ENCODE data around the gene PARVG.

Gene PARVG

GRCh38 chr22:44136112-44136511 lies 44.6 kb upstream of the PARVG start:
- no peak overlapping the region for H3K4me3 ChIP-seq (ENCODE audit: low read depth, low read length)
- TF ChIP-seq CTCF (IDR thresholded peaks at IDR 0.05; ENCODE audit: low read depth, low read length): no peak
- in situ Hi-C loops (cut with HindIII; ENCODE audit: low sequenced_read_pairs): no loop called here
- DNase-seq (ENCODE audit: low read depth, low spot score): no peak

GRCh38 chr22:44136786-44137185 lies 43.9 kb upstream of the PARVG start:
- in situ Hi-C loops (cut with HindIII; ENCODE audit: low sequenced_read_pairs): no loop called here
- TF ChIP-seq CTCF (IDR thresholded peaks at IDR 0.05; ENCODE audit: low read depth, low read length): no peak
- no peak for DNase-seq (ENCODE audit: low read depth, low spot score)
- H3K4me3 ChIP-seq (ENCODE audit: low read depth, low read length): no peak overlapping the region

GRCh38 chr22:44137415-44137814 lies 43.3 kb upstream of the PARVG start:
- no peak for DNase-seq (ENCODE audit: low read depth, low spot score)
- in situ Hi-C loops (cut with HindIII; ENCODE audit: low sequenced_read_pairs): no loop called here
- H3K4me3 ChIP-seq (ENCODE audit: low read depth, low read length): no peak overlapping the region
- TF ChIP-seq CTCF (IDR thresholded peaks at IDR 0.05; ENCODE audit: low read depth, low read length): no peak

GRCh38 chr22:44139773-44140172 lies 41.0 kb upstream of the PARVG start:
- TF ChIP-seq CTCF (IDR thresholded peaks at IDR 0.05; ENCODE audit: low read depth, low read length): no peak

GRCh38 chr22:44142421-44143104 lies 38.2 kb upstream of the PARVG start:
- in situ Hi-C loops (cut with HindIII; ENCODE audit: low sequenced_read_pairs): no loop called here
- no peak for TF ChIP-seq CTCF (IDR thresholded peaks at IDR 0.05; ENCODE audit: low read depth, low read length)
- H3K4me3 ChIP-seq (ENCODE audit: low read depth, low read length): no peak overlapping the region
- no peak for DNase-seq (ENCODE audit: low read depth, low spot score)

More at GRCh38 chr22:44139773-44140172, 41.0 kb upstream of the PARVG start:
- no peak overlapping the region for H3K4me3 ChIP-seq (ENCODE audit: low read depth, low read length)
- DNase-seq (ENCODE audit: low read depth, low spot score): no peak
- in situ Hi-C loops (cut with HindIII; ENCODE audit: low sequenced_read_pairs): no loop called here

- in situ Hi-C loops (cut with HindIII; ENCODE audit: low sequenced_read_pairs): no loop called here
- no peak overlapping the region for H3K4me3 ChIP-seq (ENCODE audit: low read depth, low read length)
- TF ChIP-seq CTCF (IDR thresholded peaks at IDR 0.05; ENCODE audit: low read depth, low read length): no peak
- DNase-seq (ENCODE audit: low read depth, low spot score): no peak
Observed at GRCh38 chr22:44143105-44143474, 37.6 kb upstream of the PARVG start.
